ENCODE results near the gene MSX2. TPM values are rescaled to one million over a fixed set of nuclear protein-coding genes. Genes with fewer than 3 reads are reported as not detected.
"Not testable (repeated sequence)": the region's sequence is repeated elsewhere in the genome, so short reads cannot be mapped to it uniquely, and the experiment has no call there.

MSX2 gene
- total RNA-seq, 1 donor from 2014 or later: 1.2 TPM

DNA sequence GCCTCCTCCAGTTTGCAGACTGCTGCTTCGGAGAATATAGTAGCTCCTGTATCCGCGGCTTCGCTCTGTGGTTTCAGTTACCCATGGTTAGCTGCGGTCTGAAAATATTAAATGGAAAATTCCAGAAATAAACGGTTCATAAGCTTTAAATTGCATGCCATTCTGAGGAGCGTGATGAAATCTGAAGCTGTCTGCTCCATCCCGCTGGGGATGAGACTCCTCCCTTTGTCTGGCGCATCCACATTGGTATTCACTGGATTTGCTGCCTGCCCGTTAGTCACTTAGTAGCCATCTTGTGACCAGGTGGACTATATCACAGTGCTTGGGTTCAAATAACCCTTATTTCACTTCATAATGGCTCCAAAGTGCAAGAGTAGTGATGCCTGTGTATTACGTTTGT is 36.3 kb downstream of the MSX2 start:
- no peak for DNase-seq
- intact Hi-C loops (cut with DNase I): no loop called here
- no peak for ATAC-seq (ENCODE audit: poor library complexity)

DNA sequence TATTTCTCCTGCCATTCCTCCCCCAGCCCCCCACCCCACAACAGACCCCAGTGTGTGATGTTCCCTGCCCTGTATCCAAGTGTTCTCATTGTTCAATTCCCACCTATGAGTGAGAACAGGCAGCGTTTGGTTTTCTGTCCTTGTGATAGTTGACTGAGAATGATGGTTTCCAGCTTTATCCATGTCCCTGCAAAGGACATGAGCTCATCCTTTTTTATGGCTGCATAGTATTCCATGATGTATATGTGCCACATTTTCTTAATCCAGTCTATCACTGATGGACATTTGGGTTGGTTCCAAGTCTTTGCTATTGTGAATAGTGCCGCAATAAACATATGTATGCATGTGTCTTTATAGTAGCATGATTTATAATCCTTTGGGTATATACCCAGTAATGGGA is 37.0 kb downstream of the MSX2 start:
- intact Hi-C loops (cut with DNase I); ATAC-seq (ENCODE audit: poor library complexity); DNase-seq: not testable (repeated sequence)

GRCh38 chr5:174764309-174764708 is 39.9 kb downstream of the MSX2 start:
- ATAC-seq (ENCODE audit: poor library complexity) (no peak), DNase-seq (no peak)
- intact Hi-C loops (cut with DNase I): no loop called here

GRCh38 chr5:174765540-174765939 is 41.2 kb downstream of the MSX2 start:
- intact Hi-C loops (cut with DNase I): no loop called here
- no peak for ATAC-seq (ENCODE audit: poor library complexity)
- no peak for DNase-seq

DNA sequence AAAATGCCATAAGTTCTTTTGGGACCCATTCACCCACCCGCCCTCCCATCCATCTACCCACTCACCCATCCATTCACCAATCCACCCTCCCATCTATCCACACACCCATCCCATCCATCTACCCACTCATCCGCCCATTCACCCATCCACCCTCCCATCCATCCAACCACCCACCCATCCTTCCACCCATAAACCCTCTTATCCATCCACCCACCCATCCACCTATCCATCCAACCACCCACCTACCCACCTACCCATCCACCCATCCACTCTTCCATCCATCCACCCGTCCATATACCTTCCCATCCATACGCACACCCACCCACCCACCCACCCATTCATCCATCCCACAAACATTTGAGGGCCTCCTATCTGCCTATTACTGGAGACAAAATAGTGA is 43.3 kb downstream of the MSX2 start:
- no peak for DNase-seq
- no peak for ATAC-seq (ENCODE audit: poor library complexity)
- intact Hi-C loops (cut with DNase I): no loop called here

DNA sequence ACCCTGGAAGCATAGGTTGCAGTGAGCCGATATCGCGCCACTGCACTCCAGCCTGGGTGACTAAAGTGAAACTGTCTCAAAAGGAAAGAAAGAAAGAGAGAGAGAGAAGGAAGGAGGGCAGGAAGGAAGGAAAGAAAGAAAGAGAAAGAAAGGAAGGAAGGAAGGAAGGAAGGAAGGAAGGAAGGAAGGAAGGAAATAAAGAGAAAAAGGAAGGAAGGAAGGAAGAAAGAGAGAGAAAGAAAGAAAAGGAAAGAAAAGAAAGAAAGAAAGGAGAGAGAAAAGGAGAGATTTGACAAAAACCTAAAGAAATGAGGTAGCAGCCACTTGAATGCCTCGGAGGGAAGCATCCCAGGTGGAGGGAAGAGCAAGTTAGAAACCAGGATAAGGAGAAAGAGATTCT is 44.6 kb downstream of the MSX2 start:
- intact Hi-C loops (cut with DNase I): no loop called here
- DNase-seq (no peak), ATAC-seq (ENCODE audit: poor library complexity) (no peak)

DNA sequence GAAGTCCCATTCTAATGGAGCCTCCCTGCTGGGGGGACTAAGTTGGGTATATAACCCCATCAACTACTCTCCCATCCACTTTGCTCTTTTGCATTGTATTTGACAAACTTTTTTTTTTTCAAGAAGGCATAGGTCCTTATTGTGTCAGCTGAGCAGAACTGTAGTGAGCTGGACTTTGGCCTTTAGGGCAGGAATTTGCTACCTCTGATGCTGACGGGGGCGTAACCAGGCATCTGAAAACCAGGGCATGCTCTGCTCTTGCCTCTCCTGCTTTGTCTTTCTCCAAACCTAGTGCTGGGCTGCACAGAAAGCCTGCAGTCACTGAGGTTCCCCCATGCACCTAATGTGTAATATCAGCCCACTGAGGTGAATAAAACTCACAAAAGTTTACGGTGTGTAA is 49.0 kb downstream of the MSX2 start:
- DNase-seq: no peak
- intact Hi-C loops (cut with DNase I): no loop called here
- ATAC-seq (ENCODE audit: poor library complexity): no peak

- ATAC-seq (ENCODE audit: poor library complexity) (no peak), DNase-seq (no peak)
- intact Hi-C loops (cut with DNase I): no loop called here
These were observed 50.7 kb downstream of the MSX2 start for GRCh38 chr5:174775081-174775480.

DNA sequence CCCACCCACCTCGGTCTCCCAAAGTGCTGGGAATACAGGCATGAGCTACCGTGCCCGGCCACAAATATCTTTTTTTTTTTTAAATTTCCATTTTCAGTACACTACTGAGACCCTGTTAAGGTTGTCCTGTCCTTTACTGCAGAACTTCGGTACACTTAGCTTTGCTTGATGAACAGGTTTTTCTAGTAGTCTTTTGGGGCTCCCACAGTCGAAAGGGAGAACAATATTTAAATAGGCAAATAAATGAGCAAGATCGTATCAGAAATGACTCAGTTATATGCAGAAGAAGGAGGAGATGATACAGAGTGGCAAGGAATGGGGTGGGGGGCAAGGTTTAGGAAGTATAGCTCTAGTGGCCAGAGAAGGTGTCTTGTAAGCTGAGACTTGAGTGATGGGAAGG is 52.7 kb downstream of the MSX2 start:
- ATAC-seq (ENCODE audit: poor library complexity): no peak
- intact Hi-C loops (cut with DNase I): no loop called here
- DNase-seq: no peak

GRCh38 chr5:174777583-174777982 is 53.2 kb downstream of the MSX2 start:
- no peak for DNase-seq
- intact Hi-C loops (cut with DNase I): no loop called here
- no peak for ATAC-seq (ENCODE audit: poor library complexity)

Small RNA genes lying within 50 kb of the gene (microRNA-seq; reads per million reads assigned to microRNA genes)
- not detected for gene MIR4634

Data from Right ventricle myocardium superior (tissue), 1 donor.